T-helper 2 cell (primary cell): ENCODE measurements around the gene RPN1.
"Not testable (repeated sequence)": the region's sequence is repeated elsewhere in the genome, so short reads cannot be mapped to it uniquely, and the experiment has no call there.

Experiments used
- DNase-seq, 5 experiments: peaks; one replicate each; pipeline versions ENCODE4 v3.0.0 to v3.0.0-alpha.2; 2012 to 2022

Gene RPN1

DNA sequence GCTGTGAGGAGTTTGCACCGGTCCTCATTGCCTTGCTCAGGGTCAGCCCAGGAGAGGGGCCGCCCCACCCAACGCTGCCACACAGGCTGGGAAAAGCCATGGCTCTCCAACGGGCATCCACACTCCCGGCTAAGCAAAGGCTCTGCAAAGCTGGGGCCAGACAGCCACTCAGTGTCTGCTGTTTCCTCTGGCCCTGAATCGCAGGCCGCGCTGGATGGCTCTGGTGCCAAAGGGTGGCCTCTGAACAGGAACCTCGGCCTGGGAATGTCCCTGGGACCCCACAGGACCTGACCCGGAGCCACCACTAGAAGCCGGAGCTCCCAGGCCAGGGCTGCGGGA is 42.9 kb downstream of the RPN1 start:
- DNase-seq: no peak

DNA sequence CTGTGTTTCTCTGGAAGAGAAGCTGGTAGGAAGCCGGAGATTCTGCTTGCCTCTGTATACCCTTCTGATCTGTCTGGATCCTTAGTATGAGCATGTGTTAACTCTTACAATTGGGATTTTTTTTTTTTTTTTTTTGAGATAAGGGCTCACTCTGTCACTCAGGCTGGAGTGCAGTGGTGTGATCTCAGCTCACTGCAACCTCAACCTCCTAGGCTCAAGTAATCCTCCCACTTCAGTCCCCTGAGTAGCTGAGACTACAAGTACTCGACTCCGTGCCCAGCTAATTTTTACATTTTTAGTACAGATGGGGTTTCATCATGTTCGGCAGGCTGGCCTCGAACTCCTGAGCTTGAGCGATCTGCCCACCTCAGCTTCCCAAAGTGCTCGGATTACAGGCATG is 44.5 kb downstream of the RPN1 start:
- DNase-seq: no peak

GRCh38 chr3:128605091-128606046 is 45.2 kb downstream of the RPN1 start:
- no peak for DNase-seq

- no peak for DNase-seq
Measured at GRCh38 chr3:128603811-128604775, 46.5 kb downstream of the RPN1 start.

GRCh38 chr3:128603313-128603712 is 47.3 kb downstream of the RPN1 start:
- DNase-seq: no peak

- no peak for DNase-seq
Measured at GRCh38 chr3:128598884-128599664, 51.5 kb downstream of the RPN1 start.

DNA sequence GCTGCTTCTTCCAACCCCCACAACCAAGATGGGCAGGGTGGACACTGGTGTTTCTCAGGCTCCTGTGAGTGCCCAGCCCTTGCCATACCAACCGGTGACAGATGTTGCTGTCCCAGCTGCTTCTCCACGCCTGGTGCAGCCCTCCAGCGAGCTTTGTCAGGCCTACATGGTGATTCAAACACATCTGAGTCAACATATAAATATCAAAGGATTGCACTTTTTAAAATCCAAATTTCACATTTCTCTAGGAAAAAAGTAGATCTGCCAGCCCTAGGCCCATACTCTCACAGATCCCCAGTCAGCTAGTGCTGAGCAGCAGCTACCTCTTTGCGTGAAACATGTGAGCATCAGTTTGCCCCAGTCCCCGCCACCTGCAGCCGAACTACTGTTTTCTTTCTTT is 52.7 kb downstream of the RPN1 start:
- no peak for DNase-seq

GRCh38 chr3:128592864-128593263 is 57.8 kb downstream of the RPN1 start:
- DNase-seq: no peak

DNA sequence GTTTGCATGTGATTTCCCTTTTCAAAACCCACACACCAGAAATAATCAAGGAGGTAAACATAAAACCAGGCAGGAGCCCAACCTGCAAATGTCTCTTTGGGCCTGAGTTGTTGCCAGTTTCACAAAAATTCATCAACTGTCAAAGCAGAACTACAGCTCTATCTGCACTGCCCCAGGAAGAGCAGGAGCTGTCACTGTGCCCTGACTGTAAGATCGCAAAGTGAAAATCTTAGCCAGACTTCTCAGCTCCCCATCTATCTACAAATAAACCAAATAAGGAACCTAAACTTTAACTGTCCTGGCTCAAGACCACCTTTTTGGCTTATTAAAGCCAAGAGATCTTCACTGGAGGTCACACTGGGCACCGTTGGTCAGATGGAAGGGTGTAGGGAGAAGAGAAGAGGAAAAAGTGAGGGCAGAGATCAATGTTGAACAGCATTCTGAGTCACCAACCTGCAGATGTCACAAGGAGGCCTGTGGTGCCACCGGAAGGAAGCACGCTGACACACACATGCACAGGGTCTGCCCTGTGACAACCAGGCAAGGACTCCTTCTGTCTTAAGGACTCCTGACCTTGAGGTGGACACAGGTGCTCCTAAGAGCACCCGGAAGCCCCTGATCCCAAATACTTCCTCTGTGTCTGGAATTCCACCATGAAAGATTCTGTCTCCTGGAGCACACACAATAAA is 58.7 kb downstream of the RPN1 start:
- DNase-seq: no peak

GRCh38 chr3:128590948-128591347 is 59.7 kb downstream of the RPN1 start:
- DNase-seq: no peak

GRCh38 chr3:128589985-128590384 is 60.6 kb downstream of the RPN1 start:
- not testable (repeated sequence) for DNase-seq

- no peak for DNase-seq
Measured at GRCh38 chr3:128588147-128588546, 62.5 kb downstream of the RPN1 start.

- DNase-seq: no peak
Measured at GRCh38 chr3:128587391-128587790, 63.2 kb downstream of the RPN1 start.

- DNase-seq: not testable (repeated sequence)
Measured at GRCh38 chr3:128586932-128587331, 63.7 kb downstream of the RPN1 start.

DNA sequence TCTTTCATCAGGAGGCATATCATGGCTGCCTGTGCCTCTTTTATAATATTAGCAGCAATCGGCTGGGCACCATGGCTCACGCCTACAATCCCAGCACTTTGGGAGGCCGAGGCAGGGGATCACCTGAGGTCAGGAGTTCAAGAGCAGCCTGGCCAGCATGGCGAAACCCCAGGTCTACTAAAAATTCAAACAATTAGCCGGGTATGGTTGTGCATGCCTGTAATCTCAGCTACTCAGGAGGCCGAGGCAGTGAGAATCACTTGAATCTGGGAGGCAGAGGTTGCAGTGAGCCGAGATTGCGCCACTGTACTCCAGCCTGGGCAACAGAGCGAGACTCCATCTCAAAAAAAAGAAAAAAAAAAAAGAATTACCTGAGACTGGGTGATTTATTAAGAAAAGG is 64.2 kb downstream of the RPN1 start:
- not testable (repeated sequence) for DNase-seq

- DNase-seq: no peak
Measured at GRCh38 chr3:128585974-128586373, 64.6 kb downstream of the RPN1 start.

GRCh38 chr3:128585189-128585588 is 65.4 kb downstream of the RPN1 start:
- no peak for DNase-seq

GRCh38 chr3:128584412-128585020 is 66.1 kb downstream of the RPN1 start:
- peak in 1 of 5 experiments; percentile 22 for DNase-seq

- DNase-seq: no peak
Measured at GRCh38 chr3:128581566-128581965, 69.1 kb downstream of the RPN1 start.

GRCh38 chr3:128579927-128580326 is 70.7 kb downstream of the RPN1 start:
- no peak for DNase-seq

GRCh38 chr3:128578346-128578745 is 72.3 kb downstream of the RPN1 start:
- DNase-seq: no peak

GRCh38 chr3:128577711-128578110 is 72.9 kb downstream of the RPN1 start:
- no peak for DNase-seq
